OCI-LY3 (cell line): Measurements from ENCODE around the gene GRM4.

Source experiments
- H2AFZ ChIP-seq: fragments of 200-600, 300-600 bp; shearing (Covaris generic); 2 replicates; pipeline ENCODE4 v1.6.0; 2014; ENCODE audit warnings: antibody characterized with exemption, low read depth, low read length
- H3K27ac ChIP-seq: fragments of 200-600, 300-600 bp; sonication (generic); 2 replicates; pipeline ENCODE4 v1.5.1; 2014; ENCODE audit warnings: mild to moderate bottlenecking, low read length, moderate library complexity, mixed read lengths
- H3K27me3 ChIP-seq: fragments of 200-600, 300-600 bp; sonication (generic); 2 replicates; pipeline ENCODE4 v1.6.1; 2014; ENCODE audit warnings: low read depth, low read length, mixed read lengths
- H3K36me3 ChIP-seq: fragments of 200-600, 300-600 bp; sonication (generic); replicated peaks from 2 replicates; pipeline ENCODE3; 2014; ENCODE audit warnings: low read depth, low read length, mixed read lengths
- H3K4me1 ChIP-seq: fragments of 300-600, 200-600 bp; sonication (generic); 2 replicates; pipeline ENCODE4 v1.6.1; 2014; ENCODE audit warnings: low read length, mixed read lengths
- H3K4me2 ChIP-seq: fragments of 200-600, 300-600 bp; sonication (generic); 2 replicates; pipeline ENCODE4 v1.6.1; 2014; ENCODE audit warnings: low read length, mixed read lengths
- H3K4me3 ChIP-seq: fragments of 300-600, 200-600 bp; sonication (generic); 2 replicates; pipeline ENCODE4 v1.5.1; 2014; ENCODE audit warnings: antibody characterized with exemption, mild to moderate bottlenecking, low read length, moderate library complexity
- H3K79me2 ChIP-seq: fragments of 300-600, 200-600 bp; shearing (Covaris generic); 2 replicates; pipeline ENCODE4 v1.6.1; 2014; ENCODE audit warnings: mild to moderate bottlenecking, low read length, mixed read lengths
- H3K9ac ChIP-seq: fragments of 300-600, 200-600 bp; shearing (Covaris generic); 2 replicates; pipeline ENCODE4 v1.6.0; 2014; ENCODE audit warnings: mild to moderate bottlenecking, low read length, moderate library complexity
- H3K9me3 ChIP-seq: fragments of 200-600, 300-600 bp; shearing (Covaris generic); 2 replicates; pipeline ENCODE4 v1.6.1; 2014; ENCODE audit warnings: low read length, mixed read lengths; ENCODE audit not compliant: insufficient read depth
- H4K20me1 ChIP-seq: fragments of 200-600, 300-600 bp; sonication (generic); 2 replicates; pipeline ENCODE4 v1.6.1; 2016; ENCODE audit warnings: low read length, mixed read lengths; ENCODE audit not compliant: insufficient read depth
- EZH2phosphoT487 ChIP-seq: fragments of 200-600 bp; shearing (Covaris generic); IDR thresholded peaks from 2 replicates; pipeline ENCODE4 v1.6.1; 2018; ENCODE audit warnings: antibody characterized with exemption, mixed run types, low read depth
- TF ChIP-seq, protein P1 (sequence below): fragments of 200-600, 300-600 bp; sonication (generic); IDR thresholded peaks from 2 replicates; pipeline ENCODE4 v1.5.1; 2014; ENCODE audit warnings: antibody characterized with exemption, low read length, low read depth

Gene GRM4

GRCh38 chr6:34170346-34170745 is 24.5 kb upstream of the GRM4 start:
- no peak overlapping the region for H3K9ac ChIP-seq
- H3K27me3 ChIP-seq: no peaks in the 10 kb centered on the region
- no peak overlapping the region for H3K4me2 ChIP-seq
- no peak for TF ChIP-seq EZH2phosphoT487
- TF ChIP-seq, protein P1, sequence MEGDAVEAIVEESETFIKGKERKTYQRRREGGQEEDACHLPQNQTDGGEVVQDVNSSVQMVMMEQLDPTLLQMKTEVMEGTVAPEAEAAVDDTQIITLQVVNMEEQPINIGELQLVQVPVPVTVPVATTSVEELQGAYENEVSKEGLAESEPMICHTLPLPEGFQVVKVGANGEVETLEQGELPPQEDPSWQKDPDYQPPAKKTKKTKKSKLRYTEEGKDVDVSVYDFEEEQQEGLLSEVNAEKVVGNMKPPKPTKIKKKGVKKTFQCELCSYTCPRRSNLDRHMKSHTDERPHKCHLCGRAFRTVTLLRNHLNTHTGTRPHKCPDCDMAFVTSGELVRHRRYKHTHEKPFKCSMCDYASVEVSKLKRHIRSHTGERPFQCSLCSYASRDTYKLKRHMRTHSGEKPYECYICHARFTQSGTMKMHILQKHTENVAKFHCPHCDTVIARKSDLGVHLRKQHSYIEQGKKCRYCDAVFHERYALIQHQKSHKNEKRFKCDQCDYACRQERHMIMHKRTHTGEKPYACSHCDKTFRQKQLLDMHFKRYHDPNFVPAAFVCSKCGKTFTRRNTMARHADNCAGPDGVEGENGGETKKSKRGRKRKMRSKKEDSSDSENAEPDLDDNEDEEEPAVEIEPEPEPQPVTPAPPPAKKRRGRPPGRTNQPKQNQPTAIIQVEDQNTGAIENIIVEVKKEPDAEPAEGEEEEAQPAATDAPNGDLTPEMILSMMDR: no peak
- H4K20me1 ChIP-seq: no peaks in the 10 kb centered on the region
- H3K4me1 ChIP-seq: no peaks in the 10 kb centered on the region
- no peak overlapping the region for H3K27ac ChIP-seq
- H3K4me3 ChIP-seq: no peak overlapping the region
- no peaks in the 10 kb centered on the region for H3K79me2 ChIP-seq
- H2AFZ ChIP-seq: no peak overlapping the region
- H3K9me3 ChIP-seq: no peaks in the 10 kb centered on the region
- H3K36me3 ChIP-seq: no peaks in the 10 kb centered on the region

- no peak overlapping the region for H3K9ac ChIP-seq
- no peaks in the 10 kb centered on the region for H3K36me3 ChIP-seq
- no peak overlapping the region for H3K4me3 ChIP-seq
- H3K9me3 ChIP-seq: no peaks in the 10 kb centered on the region
- no peaks in the 10 kb centered on the region for H3K79me2 ChIP-seq
- H3K4me1 ChIP-seq: no peaks in the 10 kb centered on the region
- H2AFZ ChIP-seq: no peak overlapping the region
- H3K27ac ChIP-seq: no peak overlapping the region
- H4K20me1 ChIP-seq: no peaks in the 10 kb centered on the region
- H3K4me2 ChIP-seq: no peak overlapping the region
- no peaks in the 10 kb centered on the region for H3K27me3 ChIP-seq
- TF ChIP-seq, protein P1: no peak
- TF ChIP-seq EZH2phosphoT487: no peak
Observed at GRCh38 chr6:34169897-34170296, 24.0 kb upstream of the GRM4 start.

DNA sequence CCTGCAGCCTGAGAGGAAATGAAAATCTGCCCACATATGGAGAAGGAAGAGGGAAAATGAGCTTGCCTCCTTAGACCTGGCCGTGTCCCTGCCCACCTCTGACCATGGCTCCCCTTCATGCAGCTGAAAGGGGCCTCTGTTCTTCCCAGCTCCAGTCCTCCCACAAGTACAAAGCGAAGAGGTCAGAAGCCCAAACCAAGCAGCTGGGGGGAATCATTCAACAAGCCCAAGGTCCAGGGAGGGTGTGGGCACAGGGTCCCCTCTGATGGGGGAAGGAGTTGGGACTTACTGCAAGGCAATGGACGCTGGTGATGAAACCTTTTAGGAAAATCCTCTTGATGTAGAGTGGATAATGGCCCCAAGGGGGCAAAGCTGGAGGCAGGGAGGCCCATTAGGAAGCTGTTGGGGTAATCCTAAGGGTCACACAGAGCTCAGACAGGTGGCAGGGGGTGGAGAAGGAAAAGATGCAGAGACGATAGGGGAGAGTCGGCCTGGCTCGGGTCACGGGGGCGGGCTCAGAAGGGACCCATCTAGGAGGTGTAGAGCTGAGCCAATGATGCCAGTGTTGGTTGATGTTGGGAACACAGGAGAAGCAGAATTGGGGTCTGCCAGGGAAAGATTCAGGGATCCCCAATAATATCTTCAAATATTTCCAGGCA is 16.1 kb upstream of the GRM4 start:
- H4K20me1 ChIP-seq: no peaks in the 10 kb centered on the region

DNA sequence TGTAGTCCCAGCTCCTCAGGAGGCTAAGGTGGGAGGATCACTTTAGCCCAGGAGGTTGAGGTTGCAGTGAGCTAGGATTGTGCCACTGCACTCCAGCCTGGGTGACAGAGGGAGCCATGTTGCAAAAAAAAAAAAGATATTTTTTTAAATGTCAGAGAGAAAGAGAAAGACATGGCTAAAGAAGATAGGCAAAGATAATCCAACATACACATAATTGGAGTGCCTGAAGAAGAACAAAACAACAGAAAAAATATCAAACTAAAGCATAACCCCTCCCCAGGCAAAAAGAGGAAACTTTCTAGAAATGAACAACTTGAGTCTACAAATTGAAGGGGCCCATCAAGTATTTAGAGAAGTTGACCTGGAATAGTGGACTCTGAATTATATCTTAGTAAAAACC is 14.0 kb upstream of the GRM4 start:
- no peak for TF ChIP-seq EZH2phosphoT487
- TF ChIP-seq, protein P1: no peak
- H3K9ac ChIP-seq: no peak overlapping the region
- H3K27me3 ChIP-seq: no peaks in the 10 kb centered on the region
- H3K4me3 ChIP-seq: no peak overlapping the region
- H3K79me2 ChIP-seq: no peaks in the 10 kb centered on the region
- H3K9me3 ChIP-seq: no peaks in the 10 kb centered on the region
- no peaks in the 10 kb centered on the region for H4K20me1 ChIP-seq
- H3K27ac ChIP-seq: no peak overlapping the region
- no peaks in the 10 kb centered on the region for H3K36me3 ChIP-seq
- H3K4me2 ChIP-seq: no peak overlapping the region
- no peaks in the 10 kb centered on the region for H3K4me1 ChIP-seq
- H2AFZ ChIP-seq: no peak overlapping the region

More for the DNA sequence above, 16.1 kb upstream of the GRM4 start:
- Histone ChIP-seq H3K27me3 (no peaks in the 10 kb centered on the region), H3K9me3 (no peaks in the 10 kb centered on the region), H3K27ac (no peak overlapping the region), H3K4me2 (no peak overlapping the region), H3K79me2 (no peaks in the 10 kb centered on the region), H3K36me3 (no peaks in the 10 kb centered on the region), H3K9ac (no peak overlapping the region), H2AFZ (no peak overlapping the region), H3K4me3 (no peak overlapping the region), H3K4me1 (no peaks in the 10 kb centered on the region)
- TF ChIP-seq EZH2phosphoT487: no peak
- TF ChIP-seq, protein P1: no peak
